GM03348 (cell line): ENCODE results near the gene MBTPS1.

Experiments
- DNase-seq: peaks from one replicate; pipeline ENCODE4 v3.0.0; 2012; ENCODE audit warnings: low spot score

The MBTPS1 gene

DNA sequence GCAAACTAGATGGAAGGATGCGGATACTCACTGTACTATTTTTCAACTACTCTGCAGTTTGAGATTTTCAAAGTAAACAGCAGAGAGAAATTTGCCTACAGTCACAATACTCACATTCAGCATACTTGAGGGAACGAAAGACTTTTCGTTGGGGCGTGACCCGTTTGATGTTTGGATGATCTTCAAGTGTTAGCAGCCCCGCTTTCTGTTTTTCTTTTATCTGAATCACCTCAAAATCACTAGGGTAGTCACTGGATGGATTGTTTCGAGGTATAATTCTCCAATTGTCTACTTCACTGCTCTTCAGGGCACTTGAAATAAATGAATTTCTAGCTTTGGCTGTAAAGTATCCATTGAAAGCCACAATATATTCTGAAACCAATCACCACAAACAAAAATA lies 17.8 kb downstream of the MBTPS1 start:
- no peak for DNase-seq

DNA sequence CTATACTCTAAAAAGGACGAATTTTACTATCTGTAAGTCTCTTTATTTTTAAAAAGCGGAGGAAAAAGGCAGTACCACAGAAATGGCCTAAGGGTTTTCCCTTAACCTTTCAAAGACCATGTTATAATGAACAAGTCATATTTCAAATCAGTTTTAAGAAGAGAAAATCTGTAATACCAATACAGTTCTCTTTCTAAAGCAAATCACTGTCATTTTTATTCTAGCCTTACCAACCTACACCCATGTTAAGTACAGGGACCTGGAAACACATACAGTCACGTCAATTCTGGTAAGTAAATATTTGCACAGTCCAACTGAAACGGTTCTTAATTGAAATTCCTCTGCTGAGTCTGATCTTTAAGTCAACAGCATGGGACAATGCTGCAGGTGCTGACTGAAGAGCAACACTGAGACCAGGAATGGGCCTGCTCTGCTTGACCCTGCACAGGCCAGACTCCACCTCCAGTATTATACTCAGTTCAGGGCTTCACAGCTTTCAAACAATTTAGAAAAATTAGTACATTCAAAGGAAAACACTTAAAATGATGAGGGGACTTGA lies 20.2 kb downstream of the MBTPS1 start:
- DNase-seq: no peak

DNA sequence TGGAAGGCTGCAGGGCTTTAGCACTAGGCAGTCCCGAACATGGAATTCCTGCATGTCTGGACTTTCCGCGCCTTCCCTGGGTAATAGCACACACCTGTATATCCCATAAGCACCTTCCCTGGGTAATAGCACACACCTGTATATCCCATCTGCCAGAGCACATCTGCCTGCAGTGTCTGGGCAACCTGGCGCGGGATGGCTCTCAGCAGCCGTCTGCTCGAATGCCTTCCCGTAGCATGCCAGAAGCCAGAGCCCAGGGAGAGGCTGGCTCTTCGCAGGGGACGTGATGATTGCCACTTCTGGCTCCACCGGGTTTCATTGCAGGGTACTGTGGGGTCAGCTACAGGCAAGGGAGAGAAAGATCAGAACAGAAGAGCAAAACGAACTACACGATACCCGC lies 21.3 kb downstream of the MBTPS1 start:
- no peak for DNase-seq

DNA sequence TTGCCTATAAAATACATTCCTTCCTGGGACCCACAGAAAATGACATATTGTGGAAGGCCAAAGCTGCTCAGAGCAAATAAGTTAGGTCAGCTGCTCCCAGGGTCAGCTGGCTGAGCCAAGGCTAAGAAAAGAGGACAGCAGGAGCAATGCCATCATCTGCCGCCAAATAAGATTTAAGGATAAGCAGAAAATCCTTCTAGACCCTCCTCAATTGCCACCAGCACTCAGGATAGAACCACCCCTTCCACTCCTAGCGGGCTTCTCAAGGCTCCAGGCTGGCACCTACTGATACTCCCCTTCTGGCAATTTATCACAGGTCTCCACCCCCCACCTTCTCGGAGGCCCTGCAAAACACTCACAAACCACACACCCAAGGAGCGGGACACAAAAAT lies 22.9 kb downstream of the MBTPS1 start:
- DNase-seq: no peak

DNA sequence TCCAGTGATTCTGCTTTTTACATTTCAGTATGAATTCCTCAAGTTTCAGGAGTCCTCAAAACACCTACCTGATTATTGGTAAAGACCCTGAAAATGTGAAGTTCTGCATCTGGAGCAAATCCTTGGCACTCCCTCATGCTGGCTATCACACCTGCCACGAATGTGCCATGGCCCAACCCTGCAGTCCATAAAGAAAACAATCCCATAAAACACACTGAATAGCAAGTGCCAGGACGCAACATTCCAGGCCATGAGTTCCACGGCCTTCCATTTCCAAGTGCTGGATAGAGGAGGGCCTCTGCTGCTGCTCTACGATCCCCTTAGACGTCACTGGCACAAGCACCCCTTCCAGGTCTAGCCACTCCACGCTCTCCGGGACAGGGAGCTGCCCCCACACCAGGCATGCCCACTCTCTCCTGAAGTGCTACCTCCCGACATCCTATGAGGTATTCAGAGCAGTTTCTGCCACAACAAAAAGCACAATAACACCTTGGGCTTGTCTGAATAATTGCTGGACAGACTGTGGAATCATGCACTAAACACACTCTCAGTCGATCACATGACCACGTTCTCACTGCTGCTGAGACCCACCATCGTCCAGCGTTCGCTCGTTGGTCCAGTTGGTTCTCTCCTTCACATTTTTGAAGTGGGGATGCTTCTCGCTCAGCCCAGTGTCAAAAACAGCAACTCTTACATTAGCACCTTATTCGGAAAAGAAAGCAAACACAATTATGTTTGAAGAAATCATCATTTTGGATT lies 23.4 kb downstream of the MBTPS1 start:
- DNase-seq: no peak

DNA sequence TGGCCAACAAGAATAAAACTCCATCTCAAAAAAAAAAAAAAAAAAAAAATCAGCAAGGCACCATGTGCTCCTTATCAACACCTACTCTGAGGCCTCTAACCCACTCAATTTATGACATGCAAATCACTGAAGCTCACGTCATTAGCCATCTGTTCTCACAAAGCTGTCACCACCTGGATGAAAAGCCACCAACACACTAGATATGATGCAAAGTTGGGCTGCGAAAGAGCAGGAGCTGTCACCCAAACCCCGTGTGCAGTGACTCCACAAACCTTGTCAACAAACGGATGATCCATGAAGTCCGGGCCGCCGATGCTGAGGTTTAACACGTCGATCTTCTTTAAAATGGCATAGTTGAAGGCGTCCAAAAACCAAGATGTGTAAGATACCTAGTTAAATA lies 25.3 kb downstream of the MBTPS1 start:
- DNase-seq: no peak

DNA sequence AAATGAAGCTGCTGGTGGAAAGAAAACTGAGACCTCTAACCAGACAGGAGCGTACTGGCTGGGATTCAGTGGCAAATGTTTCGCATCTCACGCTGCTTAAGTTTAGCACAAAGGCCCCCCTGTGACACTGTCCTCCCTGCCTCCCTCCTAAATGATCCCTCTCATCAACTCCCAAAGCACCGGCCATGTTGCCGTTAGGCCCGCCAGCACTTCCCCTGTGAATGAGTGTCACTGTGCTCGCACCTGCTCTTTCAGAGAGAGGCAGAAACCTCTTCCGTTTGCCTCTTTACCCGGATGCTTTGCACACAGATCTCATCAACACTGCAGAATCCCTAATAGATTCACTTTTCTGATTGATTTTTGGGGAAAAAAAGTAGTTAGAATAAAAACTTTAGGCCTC lies 26.5 kb downstream of the MBTPS1 start:
- DNase-seq: no peak

DNA sequence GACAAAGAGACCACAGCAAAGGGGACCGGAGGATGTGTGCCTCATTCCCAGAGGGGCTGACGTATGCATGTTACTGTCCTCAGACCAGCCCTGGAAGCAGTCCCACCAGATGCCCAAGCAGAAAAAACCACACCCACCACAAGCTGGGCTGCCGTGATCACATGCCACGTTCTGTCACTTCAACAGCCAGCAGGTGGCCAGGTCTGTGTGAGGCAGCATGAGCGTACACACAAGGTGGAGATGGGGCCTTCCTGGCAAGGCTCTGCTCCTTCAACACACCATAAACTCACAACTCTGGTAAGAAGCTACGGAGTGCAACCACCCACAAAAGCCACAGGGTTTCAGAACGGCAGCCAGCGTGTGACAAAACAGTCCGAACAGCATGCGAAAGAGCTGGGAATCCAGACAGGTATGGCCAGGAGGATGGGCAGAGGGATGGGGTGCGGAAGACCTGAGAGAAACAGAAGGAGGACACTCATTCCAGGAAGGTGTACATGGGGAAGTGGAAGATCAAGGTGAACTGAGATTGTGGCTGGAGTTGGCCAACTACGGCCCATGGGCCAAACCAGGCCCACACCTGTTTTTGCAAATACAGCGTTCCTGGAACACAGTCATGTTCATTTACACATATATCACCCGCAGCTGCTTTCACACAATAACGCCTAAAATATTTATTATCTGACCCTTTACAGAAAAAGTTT lies 27.9 kb downstream of the MBTPS1 start:
- DNase-seq: no peak

DNA sequence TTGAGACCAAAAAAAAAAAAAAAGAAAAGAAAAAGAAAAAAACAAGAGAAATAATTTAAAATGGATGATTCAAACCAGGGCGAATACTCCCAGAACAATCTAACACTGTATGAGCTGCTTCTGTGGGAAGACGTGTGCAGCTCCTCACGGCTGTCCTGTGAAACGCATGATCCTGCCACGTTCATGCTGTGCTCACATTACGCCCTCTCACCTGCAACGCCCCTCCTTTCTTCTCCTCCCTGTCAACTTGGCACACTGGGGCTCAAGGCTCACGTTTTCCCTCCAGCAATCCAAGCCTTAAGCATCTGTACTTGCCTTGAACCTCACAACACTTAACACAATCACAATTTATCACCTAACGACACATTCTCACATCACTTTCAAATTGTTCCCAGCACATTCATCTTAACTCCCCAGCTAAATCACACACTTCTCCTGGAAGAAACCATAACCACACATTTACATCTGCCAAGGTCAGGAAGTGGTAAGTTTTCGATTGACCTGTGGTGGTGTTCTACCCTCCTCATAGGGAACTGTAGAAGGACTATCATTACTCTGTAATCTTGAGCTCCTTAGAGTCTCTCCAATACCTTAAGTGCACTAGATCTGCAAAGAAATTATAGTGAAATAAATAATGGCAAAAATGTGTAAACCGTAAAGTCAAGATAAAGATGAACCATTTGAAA lies 29.1 kb downstream of the MBTPS1 start:
- no peak for DNase-seq

DNA sequence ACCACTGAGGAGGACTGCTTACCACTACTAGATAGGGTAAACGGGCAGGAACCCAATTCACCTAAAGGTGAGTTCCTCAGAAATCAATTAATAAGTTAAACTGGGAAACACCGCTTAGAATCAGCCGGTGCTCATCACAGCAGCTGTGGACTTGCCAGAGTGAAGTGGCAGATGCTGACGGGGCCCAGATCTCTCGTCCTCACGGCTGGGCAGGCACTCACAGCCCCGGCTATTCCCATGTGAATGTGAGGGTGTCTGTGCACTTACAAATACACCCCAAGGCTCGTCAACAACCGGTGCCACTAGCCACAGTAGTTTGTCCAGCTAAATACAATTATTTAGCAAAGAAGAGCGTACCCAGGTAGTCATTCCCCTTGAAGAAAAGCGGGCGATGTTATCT lies 29.7 kb downstream of the MBTPS1 start:
- no peak for DNase-seq

DNA sequence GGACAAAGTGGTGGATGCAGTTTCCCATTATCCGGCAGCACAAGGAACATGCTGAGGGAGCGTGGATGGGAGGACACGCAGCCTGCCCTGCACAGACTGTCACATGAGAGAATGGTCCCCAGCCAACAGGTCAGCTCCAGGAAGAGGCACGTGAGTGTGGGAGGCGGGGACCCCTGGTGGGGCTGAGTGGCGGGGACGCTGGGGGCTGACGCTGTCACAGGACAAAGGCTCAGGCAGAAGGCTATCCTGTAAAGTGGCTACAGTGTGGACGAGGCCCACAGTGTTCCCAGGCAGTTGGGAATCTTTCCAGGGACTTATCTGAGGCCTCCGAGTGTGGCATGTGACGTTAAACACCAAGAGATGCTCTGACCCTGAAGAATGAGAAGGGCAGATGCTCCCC lies 30.4 kb downstream of the MBTPS1 start:
- no peak for DNase-seq

DNA sequence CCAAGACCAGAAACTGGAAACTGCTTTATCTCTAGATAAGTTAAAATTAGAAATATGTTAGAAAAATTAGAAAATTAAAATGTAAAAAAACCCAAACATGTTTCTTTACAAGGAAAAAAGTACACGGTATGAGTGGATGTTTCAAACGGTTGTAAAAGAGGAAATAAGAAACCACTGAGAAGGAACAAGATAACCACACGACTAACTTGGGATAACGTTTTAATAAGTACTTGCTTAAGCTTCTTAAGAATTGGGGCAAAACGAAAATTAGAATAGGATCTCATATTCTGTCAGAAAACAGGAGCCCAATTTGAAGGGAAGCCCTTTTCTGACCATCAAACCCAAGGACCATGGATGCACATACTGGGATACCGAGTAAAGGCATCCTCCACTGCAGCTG lies 31.0 kb downstream of the MBTPS1 start:
- DNase-seq: no peak

DNA sequence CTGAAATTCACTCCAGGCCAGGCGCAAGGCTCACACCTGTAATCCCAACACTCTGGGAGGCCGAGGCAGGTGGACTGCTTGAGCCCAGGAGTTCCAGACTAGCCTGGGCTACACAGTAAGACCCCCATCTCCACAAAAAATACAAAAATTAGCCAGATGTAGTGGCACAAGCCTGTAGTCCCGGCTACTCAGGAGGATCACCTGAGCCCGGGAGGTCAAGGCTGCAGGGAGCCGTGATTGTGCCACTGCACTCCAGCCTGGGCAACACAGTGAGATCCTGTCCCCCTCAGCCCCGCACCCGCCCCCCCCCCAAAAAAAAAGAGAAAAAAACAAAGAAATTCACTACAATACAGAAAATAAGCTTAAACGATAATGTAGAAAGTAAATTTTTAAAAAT lies 31.5 kb downstream of the MBTPS1 start:
- DNase-seq: no peak

DNA sequence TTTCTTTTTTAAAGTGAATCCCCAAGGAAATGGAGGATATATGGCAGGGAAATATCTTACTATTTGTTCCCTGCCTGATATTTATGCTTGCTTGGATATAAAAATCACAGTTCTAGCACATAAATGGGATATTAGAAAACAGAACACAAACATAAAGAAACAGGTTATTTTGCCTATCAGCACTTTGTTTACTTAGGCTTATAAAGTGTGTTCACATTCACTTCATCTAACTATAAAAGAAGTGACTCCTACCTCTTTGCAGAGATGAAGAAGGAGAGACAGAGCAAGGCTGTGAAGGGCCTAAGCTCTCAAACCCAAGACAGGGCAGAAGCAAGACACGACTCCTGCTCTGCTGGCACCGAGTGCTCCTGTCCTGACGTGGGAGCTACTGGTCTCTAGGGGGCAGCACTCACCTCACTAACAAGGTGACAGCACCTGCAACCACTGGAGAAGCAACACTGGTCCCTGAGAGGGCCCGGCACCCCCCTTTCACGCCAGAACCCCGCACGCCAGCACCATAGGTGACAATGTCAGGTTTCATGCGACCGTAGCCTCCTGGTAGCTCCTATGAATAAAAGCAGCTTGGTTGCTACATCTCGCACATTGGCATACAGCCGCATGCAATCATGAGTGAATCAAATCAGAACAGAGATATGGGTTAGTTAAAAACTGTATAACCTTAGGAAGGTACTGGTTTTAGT lies 32.0 kb downstream of the MBTPS1 start:
- DNase-seq: peak; percentile 75

DNA sequence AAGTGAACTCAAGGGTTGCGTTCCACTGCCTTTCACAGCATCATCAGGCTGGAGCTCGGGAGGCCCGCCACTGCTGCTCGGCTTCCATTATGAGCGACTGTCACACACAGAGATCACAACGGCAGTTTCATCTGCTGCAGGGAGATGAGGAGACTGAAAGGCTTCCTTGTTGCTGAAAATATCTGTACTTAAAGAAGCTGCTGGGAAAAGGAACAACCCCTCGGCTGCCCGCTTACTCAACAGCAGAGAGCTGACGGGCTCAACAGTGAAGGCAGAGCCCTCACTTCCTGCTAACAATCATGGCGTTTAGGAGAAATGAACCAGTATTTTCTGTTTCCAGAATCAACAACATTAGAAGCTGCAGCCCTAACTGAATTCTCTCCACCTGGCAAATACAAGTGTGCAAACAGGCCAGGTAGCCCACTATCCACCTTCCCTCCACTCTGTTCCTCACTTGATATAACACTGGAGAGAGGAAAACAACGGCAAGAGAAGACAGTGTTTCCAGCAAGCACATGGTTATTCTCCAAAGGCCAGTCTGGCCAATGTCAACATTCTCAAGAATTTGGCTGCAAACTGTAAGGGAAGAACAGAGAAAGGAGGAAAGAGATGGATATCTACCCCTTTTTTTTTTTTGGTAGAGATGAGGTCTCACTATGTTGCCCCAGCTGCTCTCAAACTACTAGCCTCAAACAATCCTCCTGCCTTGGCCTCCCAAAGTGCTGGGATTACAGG lies 33.7 kb downstream of the MBTPS1 start:
- no peak for DNase-seq

DNA sequence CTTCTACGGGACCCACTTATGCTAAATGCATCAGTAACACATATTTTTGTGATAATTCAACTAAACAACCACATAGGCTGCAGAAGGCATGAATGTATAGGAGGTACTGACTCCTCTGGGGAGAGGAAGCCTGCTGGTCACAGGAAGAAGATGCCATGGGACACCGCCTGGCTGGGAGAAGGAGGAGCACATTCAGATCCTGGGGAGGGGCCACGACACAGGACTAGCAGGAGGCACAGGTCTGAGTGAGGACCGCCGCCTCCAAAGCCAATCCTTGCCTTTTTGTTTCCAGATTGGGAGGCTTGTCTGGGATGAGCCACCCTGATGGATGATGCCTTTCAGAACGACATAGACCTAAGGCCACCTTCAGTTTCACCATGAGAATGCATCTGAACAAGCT lies 34.6 kb downstream of the MBTPS1 start:
- no peak for DNase-seq

DNA sequence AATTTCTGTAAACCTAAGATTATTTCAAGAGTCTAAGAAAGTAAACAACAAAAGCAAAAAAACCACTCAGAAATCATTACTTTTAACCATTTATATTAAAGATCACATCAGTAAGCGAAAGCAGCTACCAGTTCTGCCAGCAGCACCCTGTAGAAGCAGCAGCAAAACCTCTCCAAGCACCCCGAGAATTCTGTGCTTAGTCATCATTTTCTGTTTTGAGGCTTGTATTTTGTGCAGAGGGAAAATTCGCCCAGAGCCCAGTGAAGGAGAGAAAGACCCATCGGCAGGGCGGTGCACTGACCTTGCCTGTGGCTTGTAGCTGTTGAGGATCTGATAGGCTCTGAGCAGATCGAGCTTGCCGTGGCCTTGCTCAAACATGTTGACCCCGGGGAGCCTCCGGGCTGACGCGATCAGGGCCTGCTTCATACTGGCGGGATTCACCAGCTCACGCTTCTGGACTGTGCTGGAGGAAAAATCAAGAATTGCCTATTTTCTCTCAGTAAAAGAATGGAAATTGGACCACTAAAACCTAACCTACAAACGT lies 35.2 kb downstream of the MBTPS1 start:
- DNase-seq: no peak

DNA sequence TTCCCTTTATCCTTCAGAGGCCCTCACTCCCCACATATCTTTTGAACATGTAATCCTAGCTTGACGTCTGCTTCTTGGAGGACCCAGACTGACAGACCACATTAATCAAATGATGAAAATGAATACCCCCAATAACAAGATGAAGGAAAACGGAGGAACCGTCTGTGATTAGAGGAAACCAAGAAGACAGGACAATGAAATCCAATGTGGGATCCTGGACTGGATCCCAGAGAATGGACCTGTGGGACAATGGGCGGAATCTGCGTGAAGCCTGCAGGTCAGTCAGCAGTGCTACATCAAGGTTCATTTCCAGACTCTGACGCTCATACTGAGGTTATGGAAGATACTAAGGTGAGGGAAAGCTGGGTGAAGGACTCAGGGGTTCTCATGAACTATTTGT lies 35.9 kb downstream of the MBTPS1 start:
- no peak for DNase-seq

DNA sequence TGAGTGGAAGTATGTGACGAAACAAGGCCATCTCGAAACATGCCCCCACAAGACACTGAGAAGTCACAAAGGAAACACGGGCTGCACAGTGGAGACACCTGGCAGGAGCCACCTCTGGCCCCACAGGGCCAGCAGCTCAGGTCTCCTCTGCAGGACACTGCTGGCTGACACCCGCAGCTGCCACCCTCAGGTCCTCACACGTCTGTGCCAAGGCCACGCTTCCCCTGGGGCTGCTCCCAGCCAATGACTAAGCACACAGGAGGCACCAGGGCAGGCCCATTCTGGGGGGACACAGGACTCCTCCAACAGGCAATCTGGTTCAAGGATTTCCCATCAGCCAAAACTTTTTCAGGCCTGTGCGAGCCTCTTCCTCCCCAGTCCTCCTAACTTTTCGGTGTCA lies 36.4 kb downstream of the MBTPS1 start:
- DNase-seq: no peak

DNA sequence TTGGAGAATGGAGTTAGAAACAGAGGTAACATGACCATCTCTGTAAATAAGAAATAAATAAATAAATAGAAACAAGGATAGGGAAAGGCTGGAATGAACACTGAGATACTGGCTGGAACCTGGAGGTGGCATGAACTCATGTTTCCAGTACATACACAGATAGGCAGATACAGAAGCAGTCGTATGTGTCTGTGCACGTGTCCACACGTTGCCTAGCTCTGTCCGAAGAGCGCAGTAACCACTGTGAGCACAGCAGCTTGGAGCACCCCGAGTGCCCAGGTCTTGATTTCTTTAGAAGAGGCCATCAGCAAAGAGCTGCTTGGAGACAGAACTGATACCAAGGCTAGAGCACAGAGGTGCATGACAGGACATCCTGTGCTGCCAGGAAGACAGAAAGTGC lies 37.1 kb downstream of the MBTPS1 start:
- DNase-seq: no peak

DNA sequence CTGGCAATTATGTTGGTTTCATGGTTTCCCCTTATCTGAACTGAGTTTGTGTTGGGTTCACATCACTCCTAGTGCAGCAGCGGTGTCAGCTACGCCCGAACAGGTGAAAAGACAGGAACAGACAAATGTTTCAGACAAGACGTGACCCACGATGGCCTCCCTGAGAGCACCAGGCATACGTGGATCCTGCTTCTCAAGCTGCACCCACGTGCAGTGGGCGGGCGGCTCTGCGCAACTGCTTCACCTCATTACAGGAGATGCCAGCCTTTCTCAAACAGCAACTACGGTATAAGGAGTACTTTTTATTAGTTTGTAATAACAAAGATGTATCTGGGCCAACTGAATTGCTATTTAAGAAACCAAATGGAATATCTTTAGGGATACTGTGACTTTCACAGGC lies 41.4 kb downstream of the MBTPS1 start:
- DNase-seq: no peak
